Endothelial cell of umbilical vein (primary cell): ENCODE results near the gene RTL3. TPM values are rescaled to one million over a fixed set of nuclear protein-coding genes. Genes with fewer than 3 reads are reported as not detected.

Experiments used
- BruUV-seq: library from RNA; stranded (reverse); fragments of 400-500 nt; replicated peaks from 2 replicates; lab custom pipeline; 2021; lab: Mats Ljungman, UMichigan
- CTCF ChIA-PET: fragments of 300-600, 350-600 bp; sonication (Branson Sonifier 250); formaldehyde crosslinking; loops from one replicate; lab custom pipeline; 2021; ENCODE audit warnings: antibody characterized with exemption, inconsistent platforms; lab: Charles Lee
- POLR2A ChIA-PET: fragments of 300-600, 350-600 bp; sonication (Branson Sonifier 250); formaldehyde crosslinking; loops from one replicate; lab custom pipeline; 2021; ENCODE audit warnings: antibody characterized with exemption, inconsistent platforms; lab: Charles Lee
- DNase-seq: peaks from one replicate; pipeline ENCODE4 v3.0.0-alpha.2; 2011; ENCODE audit warnings: low read depth, low spot score
- FAIRE-seq: peaks from 2 replicates; lab custom pipeline; 2011; peaks lifted over from hg19 to GRCh38; lab: Jason Lieb, UNC
- H2AFZ ChIP-seq: 2 replicates; pipeline ENCODE4 v1.6.0; 2012; ENCODE audit warnings: low read depth, low read length, control low read depth, inconsistent platforms
- H3K27ac ChIP-seq: 2 replicates; pipeline ENCODE4 v1.5.1; 2011; ENCODE audit warnings: low read depth, mild to moderate bottlenecking, control low read depth, low read length, moderate library complexity; ENCODE audit not compliant: insufficient read depth
- H3K27me3 ChIP-seq, 2 experiments: 2 replicates each; pipeline versions ENCODE4 v1.6.0 to v1.6.1; 2011; ENCODE audit warnings: low read length in 2 of 2, mixed read lengths in 1 of 2; ENCODE audit not compliant: control insufficient read depth in 2 of 2, insufficient read depth in 2 of 2
- H3K36me3 ChIP-seq, 2 experiments: 2 replicates in 1 of 2; 3 replicates in 1 of 2; pipeline ENCODE4 v1.5.1; 2011; ENCODE audit warnings: low read length in 2 of 2, mild to moderate bottlenecking in 1 of 2, moderate library complexity in 1 of 2; ENCODE audit not compliant: control insufficient read depth in 2 of 2, insufficient read depth in 2 of 2; ENCODE audit errors: extremely low read depth in 1 of 2
- H3K4me1 ChIP-seq: 3 replicates; pipeline ENCODE4 v1.5.1; 2011; ENCODE audit warnings: mild to moderate bottlenecking, low read length; ENCODE audit not compliant: control insufficient read depth, insufficient read depth; ENCODE audit errors: extremely low read depth
- H3K4me2 ChIP-seq: 2 replicates; pipeline ENCODE4 v1.6.1; 2011; ENCODE audit warnings: low read length, control low read depth, mixed read lengths; ENCODE audit not compliant: insufficient read depth
- H3K4me3 ChIP-seq, 3 experiments: fragments of 200-600 bp in 1 of 3; sonication (generic), shearing (Covaris generic) in 1 of 3; replicated peaks in 1 of 3; 2 replicates each; pipeline ENCODE4 v1.5.1; 2011 to 2016; ENCODE audit warnings: control low read depth in 3 of 3, low read length in 3 of 3, mild to moderate bottlenecking in 2 of 3, inconsistent platforms in 1 of 3, low read depth in 1 of 3, moderate library complexity in 1 of 3; ENCODE audit not compliant: insufficient read depth in 1 of 3
- H3K79me2 ChIP-seq: 2 replicates; pipeline ENCODE4 v1.6.0; 2012; ENCODE audit warnings: low read length, inconsistent platforms; ENCODE audit not compliant: control insufficient read depth, insufficient read depth
- H3K9ac ChIP-seq: replicated peaks from 2 replicates; pipeline ENCODE3; 2011; ENCODE audit warnings: low read length, control low read depth; ENCODE audit not compliant: insufficient read depth; ENCODE audit errors: extremely low read depth
- H3K9me1 ChIP-seq: replicated peaks from 3 replicates; pipeline ENCODE4 v1.6.0; 2011; ENCODE audit warnings: mild to moderate bottlenecking, low read length; ENCODE audit not compliant: control insufficient read depth, insufficient read depth; ENCODE audit errors: extremely low read depth
- H3K9me3 ChIP-seq: replicated peaks from 2 replicates; pipeline ENCODE4 v1.5.1; 2012; ENCODE audit warnings: low read length, inconsistent platforms; ENCODE audit not compliant: control insufficient read depth, insufficient read depth
- H4K20me1 ChIP-seq: replicated peaks from 2 replicates; pipeline ENCODE3; 2011; ENCODE audit warnings: mild to moderate bottlenecking, low read length; ENCODE audit not compliant: control insufficient read depth, insufficient read depth; ENCODE audit errors: extremely low read depth
- FOS ChIP-seq: IDR thresholded peaks from 2 replicates; pipeline ENCODE4 v1.6.1; 2011; ENCODE audit warnings: mild to moderate bottlenecking, low read length, moderate library complexity, borderline replicate concordance; ENCODE audit not compliant: insufficient read depth
- GATA2 ChIP-seq: IDR thresholded peaks from 2 replicates; pipeline ENCODE4 v1.7.0; 2011; ENCODE audit warnings: low read depth, mild to moderate bottlenecking, moderate library complexity, mixed read lengths, low read length; ENCODE audit not compliant: insufficient read length, insufficient read depth
- JUN ChIP-seq: IDR thresholded peaks from 2 replicates; pipeline ENCODE4 v1.6.1; 2011; ENCODE audit warnings: borderline replicate concordance, low read depth; ENCODE audit not compliant: insufficient read length, insufficient read depth
- MYC ChIP-seq: IDR thresholded peaks from one replicate; pipeline ENCODE4 v1.6.1; 2011; ENCODE audit warnings: mild to moderate bottlenecking, low read depth, low read length
- POLR2A ChIP-seq: IDR thresholded peaks from 2 replicates; pipeline ENCODE4 v1.6.1; 2012; ENCODE audit warnings: low read depth, mild to moderate bottlenecking, control low read depth, low read length
- POLR2AphosphoS5 ChIP-seq: IDR thresholded peaks from 2 replicates; pipeline ENCODE4 v1.6.1; 2012; ENCODE audit warnings: low read depth, mild to moderate bottlenecking, control low read depth, low read length, moderate library complexity; ENCODE audit not compliant: insufficient read depth
- dilution Hi-C: fragments of 300-500 bp; cut with MboI; formaldehyde crosslinking; loops from one replicate; pipeline ENCODE4 v1.15.0; 2019; ENCODE audit warnings: low sequenced_read_pairs; ENCODE audit not compliant: extremely low pct_ligation_motif_present
- intact Hi-C: fragments of 100-400 bp; cut with micrococcal nuclease; formaldehyde crosslinking; loops from one replicate; pipeline ENCODE4 v1.10.0; 2022
- polyA plus RNA-seq, 4 experiments: library from polyadenylated mRNA; depleted of rRNA in 3 of 4; stranded (reverse) in 3 of 4; unstranded in 1 of 4; fragments of >200 nt; gene quantifications; 2 replicates each; pipeline versions ENCODE4 v1.2.1 to v1.2.3, GENCODE V29; 2011 to 2012; ENCODE audit warnings: missing spikeins in 1 of 4
- total RNA-seq: library from RNA; stranded (reverse); gene quantifications from 2 replicates; pipeline ENCODE4 v1.2.3, GENCODE V29; 2021
- TF ChIP-seq, protein P1 (sequence below): IDR thresholded peaks from 2 replicates; pipeline ENCODE4 v1.6.1; 2011; ENCODE audit not compliant: insufficient read depth, insufficient read length

RTL3 gene
- total and polyA plus RNA-seq, 2 donors (not counting 3 experiments of a cell fraction or from before 2014, with no cell fraction given) = 0.04 TPM; not detected in 1

DNA sequence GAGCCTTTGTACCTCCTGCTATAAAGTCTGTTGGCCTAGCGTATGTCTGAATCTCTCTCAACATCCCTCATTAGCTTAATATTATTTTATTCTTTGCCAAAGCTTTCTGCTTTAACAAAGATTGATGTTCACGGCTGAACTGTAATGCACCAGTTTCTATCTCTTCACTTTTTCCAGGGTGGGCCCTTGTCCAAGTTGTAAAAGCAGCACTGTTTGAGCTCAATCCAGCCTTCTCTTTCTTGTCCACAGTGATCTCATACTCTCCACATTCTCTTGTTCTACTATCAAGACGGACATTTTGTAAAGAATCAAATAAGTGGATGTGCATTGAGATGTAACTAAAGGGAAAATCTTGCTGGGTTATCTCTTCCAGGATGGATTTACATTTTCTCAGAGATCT is 34.4 kb upstream of the RTL3 start:
- POLR2A ChIA-PET = no interaction called here
- Histone ChIP-seq H3K4me3 (no peak overlapping the region), H3K9me3 (no peaks in the 10 kb centered on the region), H3K27me3 (no peaks in the 10 kb centered on the region), H4K20me1 (no peaks in the 10 kb centered on the region), H3K36me3 (no peaks in the 10 kb centered on the region), H3K79me2 (no peaks in the 10 kb centered on the region), H3K27ac (no peak overlapping the region), H3K4me1 (no peaks in the 10 kb centered on the region), H3K9ac (no peak overlapping the region), H3K9me1 (no peaks in the 10 kb centered on the region), H2AFZ (no peak overlapping the region), H3K4me2 (no peak overlapping the region)
- TF ChIP-seq FOS (no peak), POLR2AphosphoS5 (no peak), GATA2 (no peak), JUN (no peak), MYC (no peak), POLR2A (no peak)
- TF ChIP-seq, protein P1, sequence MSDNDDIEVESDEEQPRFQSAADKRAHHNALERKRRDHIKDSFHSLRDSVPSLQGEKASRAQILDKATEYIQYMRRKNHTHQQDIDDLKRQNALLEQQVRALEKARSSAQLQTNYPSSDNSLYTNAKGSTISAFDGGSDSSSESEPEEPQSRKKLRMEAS = no peak
- no peak for DNase-seq
- no TSS peak for BruUV-seq
- CTCF ChIA-PET = no interaction called here
- no peak for FAIRE-seq
- intact Hi-C loops = no loop called here
- dilution Hi-C loops = no loop called here

DNA sequence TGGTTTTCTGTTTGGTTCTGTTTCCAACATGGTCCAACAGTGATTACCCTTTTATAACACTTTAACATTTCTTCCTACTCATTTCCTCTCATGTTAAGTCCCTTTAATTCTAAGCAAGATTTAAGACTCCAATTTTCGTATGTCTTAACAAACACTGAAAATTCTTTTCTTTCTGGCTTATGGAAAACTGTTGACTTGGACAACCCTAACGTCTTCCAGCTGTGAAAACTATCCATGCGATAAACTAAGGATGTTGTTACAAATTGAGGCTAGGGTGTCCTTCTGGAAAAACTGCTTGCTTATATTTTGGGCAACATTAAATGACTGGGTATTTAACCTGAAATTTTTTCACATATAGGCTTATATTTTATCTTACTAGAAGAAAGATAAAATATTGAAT is 33.9 kb upstream of the RTL3 start:
- no peaks in the 10 kb centered on the region for H3K9me1 ChIP-seq
- no peaks in the 10 kb centered on the region for H3K36me3 ChIP-seq
- no peaks in the 10 kb centered on the region for H4K20me1 ChIP-seq
- BruUV-seq = no TSS peak
- no peaks in the 10 kb centered on the region for H3K4me1 ChIP-seq
- TF ChIP-seq FOS (no peak), POLR2A (no peak)
- TF ChIP-seq, protein P1 = no peak
- ChIA-PET POLR2A (no interaction called here), CTCF (no interaction called here)
- no peak overlapping the region for H3K4me3 ChIP-seq
- H3K9ac ChIP-seq = no peak overlapping the region
- DNase-seq (no peak), FAIRE-seq (no peak)
- H3K4me2 ChIP-seq = no peak overlapping the region
- dilution Hi-C loops (no loop called here), intact Hi-C loops (no loop called here)
- H3K27ac ChIP-seq = no peak overlapping the region
- H3K79me2 ChIP-seq = no peaks in the 10 kb centered on the region
- H3K9me3 ChIP-seq = no peaks in the 10 kb centered on the region
- H3K27me3 ChIP-seq = no peaks in the 10 kb centered on the region
- H2AFZ ChIP-seq = no peak overlapping the region
